ENCODE results near the gene RNF133.

- TF ChIP-seq CTCF (IDR thresholded peaks at IDR 0.05) = no peak
- no peak for TF ChIP-seq POLR2A (IDR thresholded peaks at IDR 0.05)
Observed at GRCh38 chr7:122684504-122684903, 14.4 kb downstream of the RNF133 start.

Data from tibial nerve (tissue), 3 donors.